Brain pericyte (primary cell): ENCODE results near the gene CTU2.
A peak's percentile ranks its signal among the peaks of the same experiment; 100 is the strongest.

ENCODE experiments used
- DNase-seq: peaks from one replicate; pipeline ENCODE4 v3.0.0-alpha.2; 2012; ENCODE audit warnings: low read depth, low spot score

Gene CTU2

GRCh38 chr16:88714420-88715302 is 8.4 kb downstream of the CTU2 start:
- no peak for DNase-seq

DNA sequence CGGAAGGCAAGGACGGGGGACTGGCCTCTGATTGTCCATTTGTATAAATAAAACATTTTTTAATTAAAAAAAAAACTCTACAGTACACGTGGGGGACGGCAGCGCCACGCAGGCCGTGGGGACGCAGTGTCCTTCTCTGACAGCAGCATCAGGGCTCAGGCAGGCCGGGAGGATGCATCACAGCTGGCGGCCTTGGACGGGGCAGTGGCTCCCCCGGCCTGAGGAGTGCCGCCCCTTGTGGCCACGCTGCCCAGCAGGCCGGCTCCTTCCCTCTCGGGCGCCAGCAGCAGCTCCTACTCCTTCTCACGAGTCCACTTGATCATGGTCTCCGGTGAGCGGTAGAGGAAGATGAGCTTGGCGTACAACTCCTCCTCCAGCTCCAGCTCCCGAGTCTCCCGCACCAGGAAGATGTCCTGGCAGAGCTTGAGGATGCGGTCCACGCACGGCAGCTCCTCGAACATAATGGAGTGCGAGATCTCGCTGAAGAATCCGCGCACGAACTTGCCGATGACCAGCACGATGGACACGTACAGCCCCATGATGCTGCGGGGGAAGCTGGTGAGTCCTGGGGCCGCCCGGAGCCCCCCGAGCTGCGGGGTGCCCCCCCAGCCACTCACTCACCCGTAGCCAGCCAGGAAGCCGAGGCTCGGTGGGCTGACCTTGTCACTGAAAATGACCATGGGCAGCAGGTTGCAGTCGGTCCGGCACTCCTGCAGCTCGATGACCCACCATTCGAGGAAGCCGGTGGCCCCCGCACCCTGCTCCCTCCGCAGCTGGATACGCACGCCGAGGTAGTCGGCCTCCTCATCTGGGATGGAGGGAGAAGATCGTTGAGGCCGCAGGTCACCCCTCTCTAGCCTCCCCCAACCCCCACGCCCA is 9.2 kb downstream of the CTU2 start:
- no peak for DNase-seq

- no peak for DNase-seq
Observed at GRCh38 chr16:88716201-88716600, 9.9 kb downstream of the CTU2 start.

- DNase-seq = no peak
Observed at GRCh38 chr16:88716601-88717001, 10.3 kb downstream of the CTU2 start.

- DNase-seq = no peak
Observed at GRCh38 chr16:88718178-88718577, 11.9 kb downstream of the CTU2 start.

DNA sequence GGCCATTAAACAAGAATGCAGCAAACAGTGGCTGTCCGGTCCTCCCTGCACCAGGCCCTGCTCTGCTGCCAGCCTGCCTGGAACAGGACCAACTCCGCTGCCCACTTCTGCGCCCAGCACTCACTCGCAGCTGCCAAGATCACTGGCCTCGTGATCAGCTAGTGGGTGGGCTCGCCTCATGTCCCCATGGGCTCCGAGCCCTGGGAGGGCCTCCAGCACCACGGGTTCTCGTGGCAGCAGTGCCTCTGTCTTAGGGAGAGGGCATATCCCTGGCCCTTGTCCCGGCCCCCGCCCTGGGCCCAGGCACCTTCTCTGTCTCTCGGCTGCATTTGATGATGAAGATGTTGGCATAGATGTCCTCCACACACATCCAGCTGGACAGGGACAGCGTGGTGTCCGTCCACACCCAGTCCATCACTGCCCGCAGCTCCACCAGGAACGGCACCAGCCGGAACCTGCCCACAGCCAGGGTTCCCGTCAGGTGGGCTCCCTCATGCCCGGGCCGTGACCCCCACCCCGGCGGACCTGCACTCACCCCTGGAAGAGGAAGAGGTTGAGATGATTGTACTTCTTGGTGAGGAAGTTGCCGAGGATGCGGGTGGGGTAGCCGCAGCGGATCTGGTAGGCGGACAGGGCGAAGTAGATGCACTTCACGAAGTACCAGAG is 13.1 kb downstream of the CTU2 start:
- no peak for DNase-seq

DNA sequence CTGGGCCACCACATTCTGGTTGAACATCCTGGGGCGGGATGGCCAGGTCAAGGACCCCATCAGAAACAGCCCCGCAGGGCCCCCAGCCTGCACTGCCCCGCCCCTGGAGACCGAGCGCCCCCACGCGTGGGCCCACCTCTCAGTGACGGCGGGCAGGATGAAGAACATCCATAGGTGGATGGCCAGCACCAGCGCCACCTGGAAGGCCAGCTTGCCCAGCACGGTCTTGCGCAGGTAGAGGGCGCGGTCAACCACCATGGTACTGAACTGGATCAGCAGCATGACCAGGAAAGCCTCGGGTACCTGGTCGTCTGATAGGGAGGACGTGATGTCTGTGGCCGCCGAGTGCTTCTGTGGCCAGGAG is 13.6 kb downstream of the CTU2 start:
- no peak for DNase-seq

DNA sequence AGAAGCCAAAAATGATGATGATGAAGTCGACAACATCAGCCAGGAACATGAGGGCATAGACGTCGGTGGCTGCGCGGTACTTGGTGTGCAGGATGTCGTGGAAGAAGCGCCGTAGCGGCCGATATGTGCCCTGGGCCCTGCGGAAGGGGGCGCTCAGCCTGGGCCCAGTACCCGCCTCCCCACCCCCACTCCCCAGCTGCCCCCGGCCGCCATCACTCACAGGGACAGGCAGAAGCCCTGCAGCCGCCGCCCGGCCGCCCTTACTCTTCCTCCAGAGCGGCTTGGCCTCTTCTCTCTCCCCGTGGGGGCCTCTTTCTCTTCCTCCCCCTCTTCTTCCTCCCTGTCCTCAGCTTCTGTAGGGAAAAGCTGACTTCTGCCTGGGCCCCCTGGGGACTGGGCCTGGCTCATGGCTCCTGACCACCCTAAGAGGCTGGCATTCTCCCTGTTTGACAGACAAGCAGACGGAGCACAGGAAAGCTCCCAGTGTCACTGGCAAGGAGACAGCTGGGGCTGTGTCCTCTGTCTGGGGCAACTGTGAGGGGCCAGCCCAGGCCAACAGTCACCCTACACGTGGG is 14.2 kb downstream of the CTU2 start:
- DNase-seq = no peak

GRCh38 chr16:88721236-88721635 is 14.9 kb downstream of the CTU2 start:
- no peak for DNase-seq

GRCh38 chr16:88721815-88722755 is 15.8 kb downstream of the CTU2 start:
- DNase-seq = no peak

GRCh38 chr16:88722784-88723506 is 16.6 kb downstream of the CTU2 start:
- DNase-seq = no peak

GRCh38 chr16:88723507-88723887 is 17.2 kb downstream of the CTU2 start:
- no peak for DNase-seq

GRCh38 chr16:88723911-88724310 is 17.6 kb downstream of the CTU2 start:
- no peak for DNase-seq

- DNase-seq = no peak
Observed at GRCh38 chr16:88724855-88725555, 18.7 kb downstream of the CTU2 start.

GRCh38 chr16:88725609-88726407 is 19.5 kb downstream of the CTU2 start:
- DNase-seq = no peak

- DNase-seq = no peak
Observed at GRCh38 chr16:88726408-88726749, 20.1 kb downstream of the CTU2 start.

DNA sequence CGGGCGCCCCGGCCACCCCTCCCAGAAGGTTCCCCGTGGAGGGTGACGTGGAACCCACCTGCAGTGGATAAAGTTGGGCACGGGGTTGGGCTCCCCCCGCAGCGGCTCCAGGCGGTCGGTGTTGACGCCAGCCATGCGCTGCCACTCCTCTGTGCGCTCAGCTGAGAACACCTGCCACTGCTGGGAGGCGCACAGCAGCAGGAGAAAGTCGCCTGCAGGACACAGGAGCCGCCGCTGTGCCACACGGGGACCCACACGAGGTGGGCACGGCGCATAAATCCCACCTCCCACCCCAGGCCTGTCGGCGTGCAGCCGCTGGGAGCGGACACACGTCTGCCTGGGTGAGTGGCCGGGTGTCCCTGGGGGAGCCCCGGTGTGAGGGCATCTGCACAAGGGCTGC is 20.7 kb downstream of the CTU2 start:
- DNase-seq = no peak

- peak; percentile 48 for DNase-seq
Observed at GRCh38 chr16:88727871-88728270, 21.6 kb downstream of the CTU2 start.
